HepG2 (cell line): Measurements from ENCODE around the gene CPNE5. TPM values are rescaled to one million over a fixed set of nuclear protein-coding genes. Genes with fewer than 3 reads are reported as not detected.

ENCODE experiments used
- MXD3 ChIP-seq: IDR thresholded peaks from 2 replicates; pipeline ENCODE4 v1.6.1; 2016; ENCODE audit warnings: mild to moderate bottlenecking, missing biosample characterization, missing genetic modification reagents
- MYC ChIP-seq: sonication (generic); formaldehyde crosslinking; IDR thresholded peaks from 2 replicates; pipeline ENCODE4 v1.9.0; 2021; ENCODE audit warnings: missing genetic modification reagents, borderline replicate concordance
- ZNF318 ChIP-seq: sonication (generic); formaldehyde crosslinking; IDR thresholded peaks from 2 replicates; pipeline ENCODE4 v1.4.0; 2020; ENCODE audit warnings: mild to moderate bottlenecking, missing genetic modification reagents
- polyA plus RNA-seq, 8 experiments: library from polyadenylated mRNA; depleted of rRNA in 3 of 8; stranded (reverse) in 7 of 8; unstranded in 1 of 8; fragments of >200 nt; fragmentation: Illumina TruSeq in 4 of 8; extraction: Trizol in 4 of 8; gene quantifications; 2 replicates each; pipeline versions ENCODE4 v1.2.1 to v1.2.3, GENCODE V29; 2011 to 2016; ENCODE audit warnings: low read depth in 4 of 8, missing spikeins in 1 of 8, mixed read lengths in 1 of 8; ENCODE audit not compliant: insufficient read depth in 1 of 8
- total RNA-seq, 5 experiments: library from RNA; depleted of rRNA; stranded (reverse); fragments of >200 nt; fragmentation: Illumina TruSeq; extraction: Trizol; gene quantifications; 2 replicates each; pipeline ENCODE4 v1.2.3, GENCODE V29; 2016; ENCODE audit warnings: low read depth in 1 of 5

Gene CPNE5
- total and polyA plus RNA-seq, 2 of the 13 experiments (the other 11 are each of a cell fraction or from before 2014, with no cell fraction given): 0.16 TPM; not detected in 1

- TF ChIP-seq ZNF318 (CRISPR knock-in tag): no peak
- peak; percentile 26; the same call in 1 of the 2 replicates for TF ChIP-seq MYC
- peak; percentile 39; the same call in 1 of the 2 replicates for TF ChIP-seq MXD3
- TF ChIP-seq, all 625 proteins: peak for 28
Measured at GRCh38 chr6:36848658-36849441, 9.6 kb upstream of the CPNE5 start (continued).
